HCT116 (cell line): Measurements from ENCODE around the gene TPPP2.

Experiments used
- EZH2 ChIP-seq: fragments of 200-600 bp; sonication (generic); IDR thresholded peaks from 2 replicates; pipeline ENCODE4 v1.6.1; 2017; ENCODE audit warnings: antibody characterized with exemption, mixed run types
- RAD21 ChIP-seq: IDR thresholded peaks from 2 replicates; pipeline ENCODE4 v1.6.1; 2012; ENCODE audit warnings: low read depth, mild to moderate bottlenecking
- TCF7L2 ChIP-seq: IDR thresholded peaks from 2 replicates; pipeline ENCODE4 v1.7.0; 2011; ENCODE audit warnings: borderline replicate concordance, inconsistent platforms; ENCODE audit not compliant: insufficient read depth, insufficient read length; ENCODE audit errors: extremely low read depth
- TF ChIP-seq, protein P1 (sequence below), 3 experiments: fragments of 200-600 bp in 1 of 3; sonication (generic) in 1 of 3; IDR thresholded peaks in 2 of 3; conservative IDR thresholded peaks in 1 of 3; 2 replicates each; pipeline ENCODE4 v1.5.1; 2012 to 2017; ENCODE audit warnings: low read depth in 2 of 3, low read length in 2 of 3, antibody characterized with exemption in 1 of 3, borderline replicate concordance in 1 of 3, control low read depth in 1 of 3, mild to moderate bottlenecking in 1 of 3, mixed read lengths in 1 of 3, mixed run types in 1 of 3, moderate library complexity in 1 of 3; ENCODE audit not compliant: insufficient read depth in 1 of 3

DNA sequence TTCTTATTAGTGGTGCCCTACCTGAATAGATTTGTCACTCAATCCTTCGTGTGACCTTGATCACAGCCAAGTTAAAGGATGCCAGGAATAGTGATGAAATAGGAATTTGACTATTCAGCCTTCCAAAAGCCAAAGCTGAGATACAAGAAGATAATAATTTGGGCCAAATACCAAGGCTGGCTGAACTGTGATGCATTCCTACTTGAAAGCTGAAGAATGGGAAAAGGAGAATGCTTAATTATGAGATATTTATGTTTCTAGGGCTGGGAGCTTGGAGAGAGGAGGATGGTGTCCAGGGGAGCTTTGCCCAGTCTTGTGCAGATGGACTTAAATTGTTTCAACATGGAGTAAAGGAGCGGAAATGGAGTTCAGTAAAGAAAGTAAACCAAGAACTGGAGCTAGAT is 17.4 kb downstream of the TPPP2 start:
- no peak for TF ChIP-seq EZH2
- TF ChIP-seq, protein P1, sequence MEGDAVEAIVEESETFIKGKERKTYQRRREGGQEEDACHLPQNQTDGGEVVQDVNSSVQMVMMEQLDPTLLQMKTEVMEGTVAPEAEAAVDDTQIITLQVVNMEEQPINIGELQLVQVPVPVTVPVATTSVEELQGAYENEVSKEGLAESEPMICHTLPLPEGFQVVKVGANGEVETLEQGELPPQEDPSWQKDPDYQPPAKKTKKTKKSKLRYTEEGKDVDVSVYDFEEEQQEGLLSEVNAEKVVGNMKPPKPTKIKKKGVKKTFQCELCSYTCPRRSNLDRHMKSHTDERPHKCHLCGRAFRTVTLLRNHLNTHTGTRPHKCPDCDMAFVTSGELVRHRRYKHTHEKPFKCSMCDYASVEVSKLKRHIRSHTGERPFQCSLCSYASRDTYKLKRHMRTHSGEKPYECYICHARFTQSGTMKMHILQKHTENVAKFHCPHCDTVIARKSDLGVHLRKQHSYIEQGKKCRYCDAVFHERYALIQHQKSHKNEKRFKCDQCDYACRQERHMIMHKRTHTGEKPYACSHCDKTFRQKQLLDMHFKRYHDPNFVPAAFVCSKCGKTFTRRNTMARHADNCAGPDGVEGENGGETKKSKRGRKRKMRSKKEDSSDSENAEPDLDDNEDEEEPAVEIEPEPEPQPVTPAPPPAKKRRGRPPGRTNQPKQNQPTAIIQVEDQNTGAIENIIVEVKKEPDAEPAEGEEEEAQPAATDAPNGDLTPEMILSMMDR (IDR thresholded peaks at IDR 0.05 in 2 of 3, conservative IDR thresholded peaks at IDR 0.05 in 1 of 3; ENCODE audit: borderline replicate concordance in 1 of 3, insufficient read depth in 1 of 3, low read depth in 2 of 3, low read length in 2 of 3) = no peak
- no peak for TF ChIP-seq RAD21
- no peak for TF ChIP-seq TCF7L2
